ENCODE data around the gene ADARB2.

GRCh38 chr10:1308173-1308961, 429.0 kb downstream of the ADARB2 start:
- TF ChIP-seq CTCF (IDR thresholded peaks at IDR 0.05; ENCODE audit: insufficient read depth, low read length) (no peak), POLR2AphosphoS5 (IDR thresholded peaks at IDR 0.05; ENCODE audit: low read depth) (no peak)

Data from HL-60 (cell line).